ENCODE results near the gene CPA2. TPM values are rescaled to one million over a fixed set of nuclear protein-coding genes. Genes with fewer than 3 reads are reported as not detected.

CPA2 gene
- total RNA-seq, 1 experiment from 2014 or later = not detected

- DNase-seq (ENCODE audit: low read depth) = no peak
Observed at GRCh38 chr7:130275826-130276297, 9.2 kb downstream of the CPA2 start.

GRCh38 chr7:130276796-130277762 is 10.4 kb downstream of the CPA2 start:
- DNase-seq (ENCODE audit: low read depth) = no peak
- in situ Hi-C loops (cut with HindIII; ENCODE audit: low pct_unique_long_range_greater_than_20kb, low sequenced_read_pairs) = no loop called here

More at GRCh38 chr7:130275826-130276297, 9.2 kb downstream of the CPA2 start:
- in situ Hi-C loops (cut with HindIII; ENCODE audit: low pct_unique_long_range_greater_than_20kb, low sequenced_read_pairs) = no loop called here

GRCh38 chr7:130277763-130278643 is 11.3 kb downstream of the CPA2 start:
- in situ Hi-C loops (cut with HindIII; ENCODE audit: low pct_unique_long_range_greater_than_20kb, low sequenced_read_pairs) = no loop called here
- DNase-seq (ENCODE audit: low read depth) = peak; percentile 18

GRCh38 chr7:130278860-130279259 is 12.2 kb downstream of the CPA2 start:
- in situ Hi-C loops (cut with HindIII; ENCODE audit: low pct_unique_long_range_greater_than_20kb, low sequenced_read_pairs) = no loop called here
- DNase-seq (ENCODE audit: low read depth) = peak; percentile 19

- DNase-seq (ENCODE audit: low read depth) = no peak
- in situ Hi-C loops (cut with HindIII; ENCODE audit: low pct_unique_long_range_greater_than_20kb, low sequenced_read_pairs) = no loop called here
Observed at GRCh38 chr7:130279286-130279685, 12.6 kb downstream of the CPA2 start.

GRCh38 chr7:130279906-130280305 is 13.2 kb downstream of the CPA2 start:
- in situ Hi-C loops (cut with HindIII; ENCODE audit: low pct_unique_long_range_greater_than_20kb, low sequenced_read_pairs) = no loop called here
- DNase-seq (ENCODE audit: low read depth) = no peak

GRCh38 chr7:130281260-130281659 is 14.6 kb downstream of the CPA2 start:
- in situ Hi-C loops (cut with HindIII; ENCODE audit: low pct_unique_long_range_greater_than_20kb, low sequenced_read_pairs) = no loop called here
- no peak for DNase-seq (ENCODE audit: low read depth)

GRCh38 chr7:130286881-130287280 is 20.2 kb downstream of the CPA2 start:
- in situ Hi-C loops (cut with HindIII; ENCODE audit: low pct_unique_long_range_greater_than_20kb, low sequenced_read_pairs) = no loop called here
- DNase-seq (ENCODE audit: low read depth) = no peak

GRCh38 chr7:130288168-130288567 is 21.5 kb downstream of the CPA2 start:
- in situ Hi-C loops (cut with HindIII; ENCODE audit: low pct_unique_long_range_greater_than_20kb, low sequenced_read_pairs) = no loop called here

GRCh38 chr7:130288829-130289228 is 22.2 kb downstream of the CPA2 start:
- DNase-seq (ENCODE audit: low read depth) = peak; percentile 13
- in situ Hi-C loops (cut with HindIII; ENCODE audit: low pct_unique_long_range_greater_than_20kb, low sequenced_read_pairs) = no loop called here

More at GRCh38 chr7:130288168-130288567, 21.5 kb downstream of the CPA2 start:
- no peak for DNase-seq (ENCODE audit: low read depth)

- no peak for DNase-seq (ENCODE audit: low read depth)
- in situ Hi-C loops (cut with HindIII; ENCODE audit: low pct_unique_long_range_greater_than_20kb, low sequenced_read_pairs) = no loop called here
Observed at GRCh38 chr7:130289478-130289877, 22.8 kb downstream of the CPA2 start.

GRCh38 chr7:130290745-130291144 is 24.1 kb downstream of the CPA2 start:
- in situ Hi-C loops (cut with HindIII; ENCODE audit: low pct_unique_long_range_greater_than_20kb, low sequenced_read_pairs) = no loop called here
- DNase-seq (ENCODE audit: low read depth) = peak; percentile 56

GRCh38 chr7:130292682-130293257 is 26.1 kb downstream of the CPA2 start, which contains the start of gene CPA4:
CPA4 (plus strand) TSS chr7:130293161; CDS start chr7:130293181, 20 bp downstream.
- in situ Hi-C loops (cut with HindIII; ENCODE audit: low pct_unique_long_range_greater_than_20kb, low sequenced_read_pairs) = no loop called here
- peak; percentile 91 for DNase-seq (ENCODE audit: low read depth)

GRCh38 chr7:130293521-130293920 is 26.9 kb downstream of the CPA2 start:
- in situ Hi-C loops (cut with HindIII; ENCODE audit: low pct_unique_long_range_greater_than_20kb, low sequenced_read_pairs) = no loop called here
- DNase-seq (ENCODE audit: low read depth) = no peak

GRCh38 chr7:130294314-130294713 is 27.7 kb downstream of the CPA2 start:
- in situ Hi-C loops (cut with HindIII; ENCODE audit: low pct_unique_long_range_greater_than_20kb, low sequenced_read_pairs) = no loop called here
- DNase-seq (ENCODE audit: low read depth) = no peak

GRCh38 chr7:130296221-130296951 is 29.7 kb downstream of the CPA2 start:
- in situ Hi-C loops (cut with HindIII; ENCODE audit: low pct_unique_long_range_greater_than_20kb, low sequenced_read_pairs) = no loop called here

GRCh38 chr7:130297628-130298543 is 31.2 kb downstream of the CPA2 start:
- DNase-seq (ENCODE audit: low read depth) = no peak
- in situ Hi-C loops (cut with HindIII; ENCODE audit: low pct_unique_long_range_greater_than_20kb, low sequenced_read_pairs) = no loop called here

More at GRCh38 chr7:130296221-130296951, 29.7 kb downstream of the CPA2 start:
- DNase-seq (ENCODE audit: low read depth) = no peak
